ENCODE results near the gene GPR83.
"Not testable (repeated sequence)": the region's sequence is repeated elsewhere in the genome, so short reads cannot be mapped to it uniquely, and the experiment has no call there.

GPR83 gene

DNA sequence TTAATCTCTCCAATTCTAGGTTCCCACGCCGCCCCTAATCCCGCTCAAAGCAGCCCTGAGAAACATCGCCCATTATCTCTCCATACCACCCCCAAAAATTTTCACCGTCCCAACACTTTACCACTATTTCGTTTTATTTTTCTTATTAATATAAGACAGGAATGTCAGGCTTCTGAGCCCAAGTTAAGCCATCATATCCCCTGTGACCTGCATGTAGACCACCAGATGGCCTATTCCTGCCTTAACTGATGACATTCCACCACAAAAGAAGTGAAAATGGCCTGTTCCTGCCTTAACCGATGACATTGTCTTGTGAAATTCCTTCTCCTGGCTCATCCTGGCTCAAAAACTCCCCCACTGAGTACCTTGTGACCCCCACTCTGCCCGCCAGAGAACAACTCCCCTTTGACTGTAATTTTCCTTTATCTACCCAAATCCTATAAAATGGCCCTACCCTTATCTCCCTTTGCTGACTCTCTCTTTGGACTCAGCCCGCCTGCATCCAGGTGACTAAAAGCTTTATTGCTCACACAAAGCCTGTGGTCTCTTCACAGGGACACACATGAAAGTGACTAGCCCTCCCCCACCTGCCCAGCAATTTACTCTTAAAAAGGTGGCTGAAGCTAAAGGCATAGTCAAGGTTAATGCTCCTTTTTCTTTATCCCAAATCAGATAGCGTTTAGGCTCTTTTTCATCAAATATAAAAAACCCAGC, 50.2 kb downstream of the GPR83 start:
- DNase-seq = not testable (repeated sequence)

DNA sequence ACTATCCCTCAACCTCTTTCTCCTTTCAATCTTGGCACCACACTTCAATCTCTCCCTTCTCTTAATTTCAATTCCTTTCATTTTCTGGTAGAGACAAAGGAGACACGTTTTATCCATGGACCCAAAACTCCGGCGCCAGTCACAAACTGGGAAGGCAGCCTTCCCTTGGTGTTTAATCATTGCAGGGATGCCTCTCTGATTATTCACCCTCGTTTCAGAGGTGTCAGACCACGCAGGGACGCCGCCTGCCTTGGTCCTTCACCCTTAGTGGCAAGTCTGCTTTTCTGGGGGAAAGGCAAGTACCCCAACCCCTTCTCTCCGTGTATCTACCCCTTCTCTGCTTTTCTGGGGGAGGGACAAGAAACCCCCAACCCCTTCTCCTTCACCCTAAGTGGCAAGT, 54.9 kb downstream of the GPR83 start:
- DNase-seq = not testable (repeated sequence)

DNA sequence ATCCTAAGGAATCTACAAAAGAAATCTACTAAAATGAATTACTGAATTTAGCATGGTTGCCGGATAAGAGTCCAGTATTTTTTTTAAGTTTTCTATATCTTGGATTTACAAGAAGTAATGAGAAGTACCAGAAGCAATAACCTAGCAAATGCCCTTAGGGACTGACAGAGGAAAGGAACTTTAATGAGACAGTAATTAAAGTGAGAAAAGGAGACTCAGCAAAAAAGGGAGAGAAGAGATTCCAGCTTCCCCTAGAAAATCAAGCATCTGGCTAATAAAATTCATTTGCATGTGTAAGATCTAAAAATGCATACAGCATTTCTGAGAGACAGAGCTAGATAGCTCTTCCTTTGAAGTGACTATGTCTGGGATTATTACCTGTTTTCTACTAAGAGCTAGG, 57.7 kb downstream of the GPR83 start:
- no peak for DNase-seq

DNA sequence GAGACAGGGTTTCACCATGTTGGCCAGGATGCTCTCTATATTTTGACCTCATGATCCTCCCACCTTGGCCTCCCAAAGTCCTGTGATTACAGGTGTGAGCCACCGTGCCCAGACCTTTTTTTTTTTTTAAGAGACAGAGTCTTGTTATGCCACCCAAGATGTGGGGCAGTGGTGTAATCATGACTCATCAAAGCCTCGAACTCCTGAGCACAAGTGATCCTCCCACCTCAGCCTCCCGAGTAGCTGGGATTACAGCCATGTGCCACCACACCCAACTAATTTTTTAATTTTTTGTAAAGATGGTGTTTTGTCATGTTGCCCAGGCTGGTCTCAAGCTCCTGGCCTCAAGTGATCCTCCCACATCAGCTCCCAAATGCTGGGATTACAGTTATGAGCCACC, 59.0 kb downstream of the GPR83 start:
- DNase-seq = no peak

DNA sequence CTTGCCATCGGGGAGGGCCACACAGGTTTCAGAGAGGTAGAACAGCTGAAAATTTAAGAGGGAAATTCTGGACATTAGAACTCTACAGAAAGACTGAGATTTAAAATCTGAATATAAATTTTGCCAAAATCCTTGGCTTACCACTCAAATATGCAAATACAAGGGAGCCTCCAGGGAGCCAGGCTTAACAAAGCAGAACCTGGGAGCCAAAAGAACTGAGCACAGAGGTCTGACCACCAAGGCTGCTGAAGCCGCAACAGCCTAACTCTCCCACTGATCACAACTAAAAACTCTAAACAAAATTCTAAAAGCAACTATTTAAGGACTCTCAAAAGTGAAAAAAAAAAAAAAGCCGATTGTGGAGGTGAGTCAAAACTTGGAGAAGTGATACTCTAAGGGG, 62.6 kb downstream of the GPR83 start:
- no peak for DNase-seq

DNA sequence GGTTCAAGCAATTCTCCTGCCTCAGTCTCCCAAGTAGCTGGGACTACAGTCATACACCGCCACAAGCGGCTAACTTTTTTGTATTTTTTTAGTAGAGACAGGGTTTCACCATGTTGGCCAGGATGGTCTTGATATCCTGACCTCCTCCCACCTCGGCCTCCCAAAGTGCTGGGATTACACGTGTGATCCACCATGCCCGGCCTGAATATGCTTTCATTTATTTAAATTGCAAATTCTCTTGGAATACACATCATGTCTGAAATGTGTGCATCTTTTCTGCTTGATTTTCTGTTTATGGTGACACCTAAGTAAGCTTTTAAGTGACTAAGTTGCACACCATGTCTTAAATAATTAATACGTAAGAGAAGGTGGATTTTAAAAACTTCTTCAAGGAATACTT, 65.2 kb downstream of the GPR83 start:
- no peak for DNase-seq

DNA sequence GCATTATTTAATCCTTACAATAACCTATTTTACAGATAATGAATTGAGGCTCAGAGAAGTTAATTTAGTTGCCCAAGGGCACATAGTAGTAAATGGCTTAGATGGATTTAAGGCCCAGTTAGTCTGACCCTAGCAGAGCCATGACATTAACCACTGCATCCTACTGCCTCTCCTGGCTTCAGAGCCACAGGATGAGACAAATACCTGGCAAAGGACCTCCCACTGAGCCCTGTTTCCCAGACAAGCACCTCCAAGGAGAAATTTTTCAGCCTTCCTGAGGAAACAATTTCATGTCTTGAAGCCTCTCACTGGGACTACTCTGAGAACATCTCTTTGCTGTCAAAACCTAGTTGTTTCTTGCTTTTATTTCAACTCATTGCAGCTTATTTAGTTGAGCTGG, 68.4 kb downstream of the GPR83 start:
- DNase-seq = no peak

DNA sequence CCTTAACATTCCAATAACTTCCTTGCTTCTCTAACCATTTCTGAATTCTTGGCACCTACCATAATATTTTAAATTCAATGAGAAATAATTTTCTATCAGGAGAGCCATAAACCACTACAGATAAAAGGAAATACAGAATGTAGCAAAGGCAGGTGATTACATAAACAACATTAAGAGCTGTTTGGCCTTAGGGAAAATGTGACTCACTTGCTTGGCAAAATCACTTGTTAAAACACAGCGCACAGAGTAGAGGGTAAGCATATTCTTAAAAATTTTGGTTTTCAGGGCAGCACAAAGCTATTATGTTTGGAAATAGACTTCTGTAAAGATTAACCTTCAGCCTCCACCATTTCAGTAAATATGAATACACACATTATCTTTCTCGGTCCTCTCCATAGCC, 70.4 kb downstream of the GPR83 start:
- DNase-seq = no peak

DNA sequence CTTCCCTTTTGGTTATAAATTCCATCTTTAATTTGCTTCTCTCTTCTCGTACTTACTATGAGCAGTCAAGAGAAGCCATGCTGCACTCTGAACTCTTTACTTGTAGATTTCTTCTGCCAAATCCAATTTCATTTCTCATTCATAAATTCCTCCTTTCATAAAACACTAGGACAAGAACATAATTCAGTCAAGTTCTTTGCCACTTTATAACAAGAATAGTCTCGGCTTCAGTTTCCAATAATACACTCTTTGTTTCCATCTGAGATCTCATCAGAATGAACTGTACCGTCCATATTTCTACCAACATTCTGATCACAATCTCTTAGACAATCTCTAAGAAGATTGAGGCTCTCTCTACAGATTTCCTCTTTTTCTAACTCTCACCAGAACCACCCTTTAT, 71.7 kb downstream of the GPR83 start:
- no peak for DNase-seq

DNA sequence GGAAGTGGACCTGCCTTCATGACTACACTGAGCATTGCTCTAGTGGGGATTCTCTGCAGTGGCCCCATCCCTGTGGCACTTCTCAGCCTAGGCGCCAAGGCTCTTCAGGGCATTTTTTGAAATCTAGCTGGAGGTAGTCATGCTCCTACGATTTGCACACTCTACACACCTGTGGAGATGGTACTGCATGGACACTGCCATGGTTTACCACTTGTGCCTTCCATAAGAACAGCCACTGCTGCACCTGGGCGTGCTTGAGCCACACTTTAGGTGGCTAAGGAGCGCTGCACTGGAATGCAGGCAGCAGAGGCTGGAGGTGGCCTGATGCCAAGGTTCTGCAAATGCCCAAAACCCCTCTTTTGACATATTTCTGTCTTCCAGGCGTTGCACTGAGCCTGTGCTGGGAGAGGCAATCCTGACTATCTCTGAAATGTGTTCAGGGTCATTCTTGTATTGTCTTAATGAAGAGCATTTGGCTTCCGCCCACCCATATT, 72.6 kb downstream of the GPR83 start:
- DNase-seq = no peak

All from kidney glomerular epithelial cell (primary cell).